Fibroblast of skin of left quadriceps (primary cell): ENCODE results near the gene USP25.
A peak's percentile ranks its signal among the peaks of the same experiment; 100 is the strongest.

ENCODE experiments used
- DNase-seq, 2 experiments: peaks; one replicate each; pipeline ENCODE4 v3.0.0-alpha.2; 2013; ENCODE audit warnings: low read depth in 2 of 2

Gene USP25

DNA sequence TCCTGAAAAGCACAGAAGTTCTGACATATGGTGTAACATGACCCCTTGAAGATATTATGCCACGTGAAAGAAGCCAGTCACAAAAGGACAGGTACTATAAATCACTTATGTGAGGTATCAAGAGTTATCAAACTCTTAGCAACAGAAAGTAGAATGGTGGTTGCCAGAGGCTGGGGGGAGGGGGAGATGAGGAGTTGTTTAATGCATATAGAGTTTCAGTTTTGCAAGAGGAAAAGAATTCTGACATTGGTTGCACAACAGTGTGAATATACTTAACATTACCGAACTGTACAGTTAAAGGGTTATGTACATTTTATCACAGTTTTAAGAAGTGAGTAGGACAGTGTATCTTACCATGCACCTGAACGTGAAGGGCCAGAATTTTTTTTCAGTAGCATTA is 80.0 kb downstream of the USP25 start:
- DNase-seq, result peak; percentile 28 to 36

DNA sequence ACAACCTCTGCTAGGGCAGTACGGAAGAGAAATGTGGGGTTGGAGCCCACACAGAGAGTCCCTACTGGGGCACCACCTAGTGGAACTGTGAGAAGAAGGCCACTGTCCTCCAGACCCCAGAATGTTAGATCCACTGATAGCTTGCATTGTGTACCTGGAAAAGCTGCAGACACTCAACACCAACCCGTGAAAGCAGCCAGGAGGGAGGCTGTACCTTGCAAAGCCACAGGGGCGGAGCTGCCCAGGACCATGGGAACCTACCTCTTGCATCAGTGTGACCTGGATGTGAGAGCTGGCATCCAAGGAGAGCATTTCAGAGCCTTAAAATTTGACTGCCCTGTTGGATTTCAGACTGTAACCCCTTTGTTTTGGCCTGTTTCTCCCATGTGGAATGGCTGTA is 85.5 kb downstream of the USP25 start:
- no peak for DNase-seq

DNA sequence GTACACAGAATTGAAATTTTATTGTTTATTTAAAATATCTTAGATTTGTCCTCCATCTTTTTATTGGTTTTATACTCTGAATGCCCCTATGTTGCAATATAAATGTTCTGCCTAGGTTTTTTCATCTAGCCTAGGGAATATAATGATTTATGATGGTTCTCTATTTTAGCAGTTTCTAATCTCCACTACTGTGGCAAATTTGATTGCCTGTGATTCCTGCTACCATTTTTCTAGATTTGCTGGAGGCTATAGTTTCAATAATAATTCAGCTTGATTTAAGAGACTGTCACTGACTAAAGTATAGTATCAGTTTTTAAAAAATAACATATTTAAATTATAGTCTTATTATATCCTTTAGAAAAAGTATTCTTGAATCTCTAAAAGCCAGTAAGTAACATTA is 90.5 kb downstream of the USP25 start:
- DNase-seq, result no peak

DNA sequence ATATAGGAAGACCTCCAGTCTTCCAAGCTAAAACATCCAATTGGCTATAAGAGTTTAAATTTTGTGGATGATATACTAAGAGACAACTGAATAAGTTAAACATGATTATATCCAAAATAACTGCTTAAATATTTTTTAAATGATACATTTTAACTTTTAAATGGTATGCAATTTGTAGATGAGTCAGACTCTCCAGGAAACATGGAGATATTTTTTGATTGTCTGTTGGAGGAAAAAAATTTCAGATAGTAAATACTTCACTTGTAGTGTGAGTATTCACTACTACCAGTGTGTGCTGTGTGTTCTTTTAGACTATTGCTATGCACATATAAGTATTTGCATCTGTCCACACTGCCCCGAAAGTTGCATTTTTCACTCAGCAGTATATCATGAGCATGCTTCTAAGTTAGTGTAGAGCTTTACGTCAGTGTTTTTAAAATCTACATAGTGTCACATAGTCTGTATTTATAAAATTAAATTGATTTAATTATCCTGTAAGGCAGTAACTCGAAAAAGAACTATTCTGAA is 91.1 kb downstream of the USP25 start:
- DNase-seq, result peak in 1 of 2 experiments; percentile 20

DNA sequence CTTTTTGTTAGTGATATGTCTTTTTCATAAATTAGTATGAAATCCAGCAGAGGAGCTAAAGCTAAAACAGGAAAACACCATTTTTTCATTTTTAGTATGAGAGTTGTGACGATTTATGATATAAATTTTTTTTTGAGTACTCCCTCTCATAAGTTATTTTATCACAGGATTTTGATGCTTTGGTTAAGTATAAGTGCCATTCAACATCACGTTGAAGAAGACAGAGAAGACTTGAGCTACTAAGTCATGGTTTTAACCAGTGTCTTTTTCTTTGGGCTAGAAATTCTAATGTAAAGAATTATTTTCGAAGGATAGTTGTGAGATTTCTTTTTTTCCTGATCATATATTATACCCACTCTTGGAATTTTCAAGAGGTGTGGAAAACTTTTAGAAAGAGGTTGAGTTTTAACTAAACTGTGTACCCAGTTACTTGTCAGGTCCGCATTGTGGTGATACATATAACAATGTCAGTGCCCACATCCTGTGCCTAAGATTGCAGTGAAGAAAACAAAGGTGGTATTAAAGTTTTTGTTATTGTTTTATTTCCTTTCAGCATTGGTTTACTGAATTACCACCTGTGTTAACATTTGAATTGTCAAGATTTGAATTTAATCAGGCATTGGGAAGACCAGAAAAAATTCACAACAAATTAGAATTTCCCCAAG is 93.8 kb downstream of the USP25 start:
- DNase-seq, result no peak

DNA sequence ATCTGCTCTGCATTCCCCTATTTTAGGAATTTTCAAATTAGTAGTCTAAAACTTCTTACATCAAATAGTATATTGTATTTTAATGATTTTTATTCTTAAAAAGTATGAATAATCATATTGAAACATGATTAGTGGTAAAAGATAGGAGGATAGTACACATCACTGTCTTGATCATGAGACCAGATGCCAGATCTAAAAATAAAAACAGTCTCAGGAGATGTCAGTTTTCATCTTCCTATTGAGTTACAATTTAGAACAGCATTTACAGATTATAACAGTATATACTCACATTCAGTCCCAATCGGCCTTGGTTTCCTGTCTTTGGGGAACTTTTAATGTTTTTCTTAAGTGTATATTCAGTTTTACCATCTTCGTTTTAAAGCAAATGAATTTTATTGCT is 95.9 kb downstream of the USP25 start:
- DNase-seq, result no peak

DNA sequence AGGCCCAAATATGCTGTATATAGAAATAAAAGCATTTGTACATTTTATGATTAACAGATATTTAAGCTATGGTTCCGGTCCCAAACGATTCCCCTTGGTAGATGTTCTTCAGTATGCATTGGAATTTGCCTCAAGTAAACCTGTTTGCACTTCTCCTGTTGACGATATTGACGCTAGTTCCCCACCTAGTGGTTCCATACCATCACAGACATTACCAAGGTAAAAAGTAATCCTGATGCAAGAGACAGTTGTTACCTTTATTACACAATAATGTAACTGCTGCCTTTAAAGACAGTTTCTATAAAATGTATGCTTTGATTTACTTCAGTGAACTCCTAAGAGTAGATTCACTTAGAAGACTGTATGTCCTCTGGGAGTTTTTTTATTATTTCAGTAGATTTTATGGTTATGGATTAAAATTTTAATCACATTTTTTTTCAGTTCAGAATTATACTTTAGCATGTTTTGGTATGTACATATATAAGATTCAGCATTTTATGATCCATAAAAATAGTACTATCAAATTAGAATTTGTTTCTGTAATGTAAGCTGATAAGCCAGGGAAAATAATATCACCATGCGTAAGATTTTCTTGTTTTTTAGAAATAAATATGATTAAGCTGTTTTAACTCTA is 96.5 kb downstream of the USP25 start:
- no peak for DNase-seq

DNA sequence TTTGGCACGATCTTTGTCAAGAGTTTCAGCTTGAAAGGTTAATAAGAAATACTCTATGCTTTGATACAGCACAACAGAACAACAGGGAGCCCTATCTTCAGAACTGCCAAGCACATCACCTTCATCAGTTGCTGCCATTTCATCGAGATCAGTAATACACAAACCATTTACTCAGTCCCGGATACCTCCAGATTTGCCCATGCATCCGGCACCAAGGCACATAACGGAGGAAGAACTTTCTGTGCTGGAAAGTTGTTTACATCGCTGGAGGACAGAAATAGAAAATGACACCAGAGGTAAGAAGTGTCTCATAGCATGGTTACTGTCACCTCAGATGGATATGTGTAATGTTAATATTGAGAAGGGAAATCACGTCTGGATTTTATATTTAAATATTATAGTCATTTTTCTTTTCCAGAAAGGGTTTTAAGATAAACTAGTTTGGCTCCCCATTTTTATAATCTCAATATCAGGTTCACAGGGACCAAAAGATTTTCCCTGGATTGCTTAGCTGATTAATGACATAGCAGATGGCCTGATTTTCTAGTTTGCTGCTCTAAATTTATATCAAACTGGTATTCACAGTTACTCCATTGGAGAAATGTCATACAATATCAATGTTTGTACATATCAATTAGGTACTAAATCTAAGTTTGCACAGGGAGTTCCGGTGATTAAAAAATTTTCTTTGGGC is 97.3 kb downstream of the USP25 start:
- no peak for DNase-seq

DNA sequence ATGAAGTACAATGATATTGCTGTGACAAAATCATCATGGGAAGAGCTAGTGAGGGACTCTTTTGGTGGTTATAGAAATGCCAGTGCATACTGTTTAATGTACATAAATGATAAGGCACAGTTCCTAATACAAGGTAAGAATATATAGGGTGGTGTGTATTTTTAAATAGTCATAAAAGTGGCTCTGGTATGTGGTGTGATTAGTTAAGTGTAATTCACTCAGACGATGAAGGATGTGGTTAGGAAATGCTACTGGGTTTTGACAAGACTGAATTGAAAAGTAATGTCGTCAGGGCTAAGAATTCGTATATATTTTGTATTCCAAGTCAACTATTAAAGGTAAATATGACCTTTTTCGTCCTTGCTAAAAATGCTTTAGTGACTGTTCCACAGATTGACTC is 101.7 kb downstream of the USP25 start:
- DNase-seq, result no peak

DNA sequence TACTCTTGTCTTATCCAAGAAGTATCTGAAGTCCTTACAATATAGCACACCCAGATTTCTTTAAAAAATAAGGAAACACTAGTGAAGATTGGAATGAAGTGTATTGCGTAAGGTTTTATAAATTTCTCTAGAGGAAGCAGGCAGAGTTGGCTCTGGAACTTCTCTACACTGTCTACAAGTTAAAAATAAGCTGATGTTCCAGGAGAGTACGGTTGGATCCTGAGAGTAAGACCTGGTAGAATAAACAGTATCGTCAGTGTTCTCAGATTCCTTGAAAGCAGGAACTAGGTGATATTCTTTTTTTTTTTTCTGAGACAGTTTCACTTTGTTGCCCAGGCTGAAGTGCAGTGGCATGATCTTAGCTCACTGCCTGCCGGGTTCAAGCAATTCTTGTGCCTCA is 107.9 kb downstream of the USP25 start:
- no peak for DNase-seq

DNA sequence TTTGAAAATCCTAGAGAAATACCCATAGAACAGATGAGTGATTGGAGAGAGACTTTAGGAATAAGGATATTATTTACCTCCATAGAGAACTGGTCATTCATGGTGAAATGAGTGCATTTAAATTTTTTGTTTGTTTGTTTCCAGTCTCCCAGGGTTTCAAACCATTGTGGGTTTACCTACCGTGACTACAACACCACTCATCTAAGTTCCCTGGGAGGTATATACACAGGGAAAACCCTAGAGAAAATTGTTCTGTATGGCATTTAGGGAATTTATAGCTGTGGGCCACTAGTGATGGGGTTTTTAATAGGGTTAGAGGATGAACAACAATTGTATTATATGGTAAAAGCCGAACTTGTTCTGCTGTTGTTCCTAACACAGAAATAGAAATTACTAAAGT is 109.2 kb downstream of the USP25 start:
- no peak for DNase-seq

DNA sequence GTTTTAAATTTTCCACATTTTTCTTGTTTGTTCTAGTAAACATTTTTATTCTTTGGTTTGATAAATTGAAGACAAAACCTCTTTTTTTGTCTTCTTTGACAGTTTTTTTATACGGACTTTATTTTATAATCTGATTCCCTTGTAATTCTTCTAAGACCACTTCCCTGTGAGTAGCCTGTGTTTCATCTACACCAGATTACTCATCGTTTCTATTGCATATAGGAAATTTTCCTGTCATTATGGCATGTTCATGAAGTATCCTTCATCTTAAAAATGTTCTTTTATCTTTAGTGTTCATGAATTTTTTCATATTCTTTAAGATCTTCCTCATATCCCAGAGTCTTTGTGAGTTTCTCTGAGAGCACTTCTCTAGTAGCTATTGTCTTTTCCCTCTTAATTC is 109.8 kb downstream of the USP25 start:
- no peak for DNase-seq

DNA sequence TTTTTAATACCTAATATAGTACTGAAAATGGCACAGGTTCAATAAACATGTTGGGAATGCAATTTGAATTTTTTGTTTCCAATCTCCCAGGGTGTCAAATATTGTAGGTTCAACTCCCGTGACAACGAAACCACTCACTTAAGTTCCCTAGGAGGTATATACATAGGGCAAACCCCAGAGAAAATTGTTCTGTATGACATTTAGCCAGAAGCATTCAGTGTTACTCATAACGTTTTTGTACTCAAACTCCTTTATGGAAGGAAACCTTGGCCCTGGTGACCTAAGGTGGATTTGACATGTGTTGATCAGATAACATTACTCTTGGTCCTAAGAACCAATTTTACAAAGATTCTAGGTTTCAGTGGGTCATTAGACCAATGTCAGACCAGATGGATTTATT is 110.6 kb downstream of the USP25 start:
- DNase-seq, result no peak

DNA sequence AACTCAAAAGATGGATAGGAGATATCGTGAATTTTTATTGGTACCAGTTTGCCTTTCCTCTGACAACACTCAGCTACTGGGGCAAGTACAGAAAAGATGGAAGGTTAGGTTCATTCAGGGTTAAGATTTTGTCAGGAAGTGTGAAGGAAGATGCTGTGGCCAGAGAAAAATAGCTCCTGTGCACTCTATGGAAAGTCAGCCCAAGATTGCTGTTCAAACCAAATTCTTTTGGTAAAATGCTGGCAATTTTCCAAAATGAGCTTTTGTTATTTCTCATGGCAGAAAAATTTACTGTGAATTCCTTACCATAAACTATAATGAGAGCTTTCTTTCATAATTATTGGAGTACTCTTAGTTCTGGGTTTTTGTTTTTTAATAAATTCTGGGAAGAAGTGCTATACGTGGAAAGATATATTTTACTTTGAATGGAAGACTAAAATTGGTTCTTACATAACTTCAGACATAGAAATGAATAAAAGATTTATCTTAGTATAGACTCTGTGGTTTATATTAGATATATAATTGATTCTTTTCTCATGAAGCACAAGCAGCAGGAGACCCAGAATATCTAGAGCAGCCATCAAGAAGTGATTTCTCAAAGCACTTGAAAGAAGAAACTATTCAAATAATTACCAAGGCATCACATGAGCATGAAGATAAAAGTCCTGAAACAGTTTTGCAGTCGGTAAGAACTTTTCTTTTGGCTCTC is 112.2 kb downstream of the USP25 start:
- peak; percentile 77 for DNase-seq

DNA sequence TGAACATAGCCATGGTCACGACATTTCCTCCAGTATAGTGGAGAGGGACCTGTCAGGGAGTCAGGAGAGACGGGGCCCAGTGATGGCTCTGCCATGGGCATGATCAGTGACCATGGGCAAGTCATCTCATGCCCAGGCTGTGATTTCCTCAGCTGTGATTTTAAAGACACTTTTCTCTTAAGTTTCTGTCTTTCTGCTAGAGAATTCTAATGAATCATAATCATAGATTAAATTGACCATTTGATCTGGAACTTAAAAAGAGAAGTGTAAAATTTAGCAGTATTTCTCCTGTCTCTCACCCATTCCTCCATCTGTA is 112.7 kb downstream of the USP25 start:
- DNase-seq, result no peak

DNA sequence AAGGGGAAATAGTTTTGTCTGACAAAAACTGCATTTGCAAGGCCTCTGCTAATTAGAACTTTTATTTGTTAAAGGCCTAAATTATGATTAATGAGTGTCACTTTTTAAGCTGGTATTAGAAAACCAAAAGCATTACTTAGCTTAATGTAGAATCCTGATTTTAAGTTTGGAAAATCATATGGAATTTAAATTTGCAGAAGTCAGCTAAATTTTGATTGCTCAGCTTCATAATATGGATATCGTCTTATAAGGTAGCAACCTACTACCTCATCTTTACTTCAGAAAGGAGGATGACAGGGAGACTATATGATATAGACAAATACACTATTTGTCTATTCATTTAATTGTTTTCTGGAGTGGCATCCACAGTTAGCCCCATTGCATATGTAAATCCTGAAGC is 114.0 kb downstream of the USP25 start:
- no peak for DNase-seq

DNA sequence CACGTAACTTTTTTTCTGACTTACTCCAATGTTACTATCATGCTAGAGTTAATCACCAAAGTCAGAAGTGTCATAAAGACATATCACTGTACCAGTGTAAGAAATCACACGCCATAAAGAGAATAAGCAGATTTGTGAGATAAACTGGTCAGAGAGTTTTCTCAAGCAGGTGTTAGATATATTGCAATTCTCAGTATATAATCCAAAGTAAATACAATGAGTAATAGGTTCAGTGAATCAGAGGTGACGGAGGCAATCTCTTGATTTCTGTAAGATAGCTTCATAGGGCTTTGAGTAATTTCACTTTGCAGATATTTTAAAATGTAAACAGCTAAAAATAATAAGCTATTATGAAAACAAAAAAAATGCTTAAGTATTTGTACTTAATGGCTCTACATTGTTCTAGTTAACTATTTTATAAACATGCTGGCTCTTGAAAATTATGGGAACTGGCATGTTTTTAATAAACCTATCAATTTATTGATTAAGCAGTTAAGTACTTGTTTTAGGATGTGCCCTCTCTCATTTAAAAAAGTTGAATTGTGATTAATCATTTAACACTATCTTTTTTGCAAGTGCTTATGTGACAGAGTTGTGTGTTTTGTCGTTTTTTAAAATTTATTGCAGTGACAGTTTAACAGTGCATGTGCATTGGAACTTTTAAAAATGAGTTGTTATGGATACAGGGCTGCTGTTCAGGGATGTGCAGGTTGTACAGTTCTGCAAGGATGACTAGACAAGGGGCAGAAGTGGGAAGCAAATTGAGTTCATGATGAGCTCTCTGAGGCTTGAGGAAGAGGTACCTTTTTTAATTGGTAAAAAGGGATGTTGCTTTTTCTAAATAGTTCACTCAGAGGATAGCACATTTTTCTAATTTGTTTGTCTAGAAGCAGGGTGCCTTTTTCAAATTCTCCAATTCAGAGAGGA is 119.1 kb downstream of the USP25 start:
- DNase-seq, result no peak

DNA sequence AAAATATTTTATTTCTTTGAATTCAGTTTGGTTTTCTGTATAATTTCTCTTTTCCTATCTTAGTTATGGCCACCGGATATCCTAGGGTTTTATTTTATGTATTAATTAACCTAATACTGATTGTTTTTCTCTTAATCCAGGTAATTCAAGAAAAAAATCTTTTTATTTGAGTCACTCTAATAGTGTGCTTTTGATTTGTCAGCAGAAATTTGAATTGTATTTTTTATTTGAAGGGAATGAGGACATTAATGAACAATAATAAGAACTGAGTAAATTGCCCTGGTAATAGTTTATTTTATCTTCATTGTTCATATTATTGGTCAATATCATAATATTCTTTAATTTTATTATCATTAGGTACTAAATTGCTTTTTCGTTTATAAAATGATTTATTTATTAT is 120.1 kb downstream of the USP25 start:
- DNase-seq, result no peak

DNA sequence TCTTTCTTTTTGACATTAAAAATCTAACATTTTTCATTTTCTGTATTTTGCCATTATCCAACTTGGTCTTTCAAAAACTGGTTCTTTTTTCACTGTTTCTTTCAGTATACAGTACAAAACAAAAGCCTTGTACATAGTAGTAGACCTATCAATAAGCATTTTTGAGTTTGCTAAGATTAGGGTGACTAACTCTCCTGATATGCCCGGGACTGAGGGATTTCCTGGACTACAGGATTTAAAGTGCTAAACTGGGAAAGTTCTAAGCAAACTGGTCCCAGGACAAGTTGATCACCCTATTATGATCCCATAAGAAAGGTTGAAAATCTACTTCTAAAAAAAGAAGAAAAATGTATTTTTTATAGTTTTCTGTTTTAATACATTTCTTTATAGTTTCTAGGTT is 120.9 kb downstream of the USP25 start:
- no peak for DNase-seq

DNA sequence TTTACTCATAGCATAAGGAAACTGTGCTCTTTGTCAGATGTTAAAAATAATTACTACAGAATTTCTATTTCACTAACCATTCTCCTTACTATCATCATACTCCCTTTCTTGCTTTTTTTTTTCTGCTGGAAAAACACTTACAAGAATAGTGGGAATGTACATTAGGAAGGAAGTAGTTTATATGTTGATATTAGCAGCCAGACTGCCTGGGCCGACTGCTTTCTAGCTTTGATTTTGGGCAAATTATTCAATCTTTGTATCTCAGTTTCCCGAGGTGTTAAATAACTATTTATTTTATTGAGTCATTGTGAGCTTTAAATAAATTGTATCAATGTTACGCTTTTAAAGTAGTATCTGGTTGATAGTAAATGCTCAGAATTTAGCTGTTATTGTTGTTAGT is 122.4 kb downstream of the USP25 start:
- no peak for DNase-seq

DNA sequence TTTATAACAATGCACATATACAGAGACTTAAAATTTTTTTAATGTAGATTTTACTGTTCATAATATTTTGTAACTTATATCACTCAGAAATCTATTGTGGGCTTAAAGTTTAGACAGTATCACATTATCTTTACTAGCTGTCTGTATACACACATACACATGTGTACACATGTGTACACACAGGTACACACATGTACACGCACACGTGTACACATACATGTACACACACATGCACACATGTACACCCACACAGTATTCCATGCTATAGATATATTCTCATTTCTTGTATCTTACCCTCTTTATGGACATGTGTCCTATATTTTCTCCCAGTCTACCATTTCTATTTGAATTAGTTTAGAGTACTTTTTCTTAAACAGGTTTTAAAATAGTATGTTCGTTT is 123.3 kb downstream of the USP25 start:
- DNase-seq, result no peak

DNA sequence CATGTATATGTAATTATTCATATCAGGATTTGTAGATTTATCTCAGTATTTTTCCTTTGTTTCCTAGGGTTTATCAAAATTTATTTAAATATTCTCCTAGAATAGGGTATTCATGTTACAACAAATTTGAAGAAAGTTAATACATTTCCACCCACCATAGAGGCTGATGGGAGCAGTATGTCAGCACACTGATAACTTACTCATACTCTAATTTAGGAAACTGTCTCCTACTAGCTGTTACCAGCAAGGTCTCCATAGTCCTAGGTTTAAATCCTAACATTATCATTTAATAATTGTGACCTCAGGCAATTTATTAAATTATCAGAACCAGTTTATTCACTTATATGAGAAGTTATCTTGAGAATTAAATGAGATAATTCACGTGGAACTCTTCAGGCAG is 127.0 kb downstream of the USP25 start:
- DNase-seq, result no peak
